GM12892 (cell line): Measurements from ENCODE around the gene LCE3A.

ENCODE experiments used
- POLR2A ChIP-seq: IDR thresholded peaks from 2 replicates; pipeline ENCODE4 v1.6.1; 2011; ENCODE audit warnings: low read depth, low read length, control low read depth
- POLR2AphosphoS5 ChIP-seq: IDR thresholded peaks from 2 replicates; pipeline ENCODE4 v1.6.1; 2011; ENCODE audit warnings: low read depth, low read length, control low read depth
- TAF1 ChIP-seq: IDR thresholded peaks from 2 replicates; pipeline ENCODE4 v1.6.1; 2011; ENCODE audit warnings: low read depth, mild to moderate bottlenecking, control low read depth, low read length, borderline replicate concordance

DNA sequence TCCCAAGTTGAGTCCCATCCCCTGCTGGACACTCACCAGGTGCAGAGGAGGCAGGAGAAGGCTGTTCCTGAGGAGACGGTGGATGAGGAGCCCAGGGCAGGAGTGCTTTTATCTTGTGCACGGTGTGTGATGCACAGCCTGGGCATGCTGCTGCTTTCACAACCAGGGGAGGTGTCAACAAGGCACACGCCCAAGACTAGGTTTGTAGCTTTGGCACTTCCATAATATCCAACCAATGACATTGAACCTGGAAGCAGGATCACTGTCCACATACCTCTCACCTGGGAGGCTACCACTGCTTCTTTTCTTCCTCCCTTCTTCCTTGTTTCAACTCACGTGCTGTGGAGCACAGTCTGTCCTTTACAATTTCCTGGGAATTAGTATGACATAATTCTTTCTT is 42.5 kb downstream of the LCE3A start, which contains the start of gene LCE3D:
- TF ChIP-seq POLR2AphosphoS5 (no peak), POLR2A (no peak), TAF1 (no peak)
